Neutrophil (primary cell): ENCODE measurements around the gene SMARCC1.

Experiments used
- H3K27ac ChIP-seq: fragments of 200-600 bp; sonication (generic); 2 replicates; pipeline ENCODE4 v1.5.1; 2016; ENCODE audit warnings: mild to moderate bottlenecking, moderate library complexity
- H3K27me3 ChIP-seq: fragments of 200-600 bp; sonication (generic); 2 replicates; pipeline ENCODE4 v1.6.0; 2016; ENCODE audit warnings: mild to moderate bottlenecking
- H3K36me3 ChIP-seq: fragments of 200-600 bp; sonication (generic); 2 replicates; pipeline ENCODE4 v1.5.1; 2017
- H3K4me1 ChIP-seq, 2 experiments: fragments of 200-600 bp in 1 of 2; sonication (generic) in 1 of 2; 1 replicate in 1 of 2; 2 replicates in 1 of 2; pipeline versions ENCODE4 v1.5.1 to v1.6.1; 2013 to 2016; ENCODE audit warnings: low read depth in 1 of 2, low read length in 1 of 2, mild to moderate bottlenecking in 1 of 2, moderate library complexity in 1 of 2; ENCODE audit not compliant: control insufficient read depth in 1 of 2, insufficient read depth in 1 of 2
- H3K4me3 ChIP-seq, 2 experiments: fragments of 200-600 bp in 1 of 2; sonication (generic) in 1 of 2; 1 replicate in 1 of 2; 2 replicates in 1 of 2; pipeline ENCODE4 v1.5.1; 2013 to 2016; ENCODE audit warnings: low read depth in 1 of 2, low read length in 1 of 2, mild to moderate bottlenecking in 1 of 2, moderate library complexity in 1 of 2
- H3K9me3 ChIP-seq: fragments of 200-600 bp; sonication (generic); 2 replicates; pipeline ENCODE4 v1.5.1; 2016
- CTCF ChIP-seq: fragments of 200-600 bp; sonication (generic); IDR thresholded peaks from 2 replicates; pipeline ENCODE4 v1.5.1; 2016; ENCODE audit warnings: antibody characterized with exemption

The SMARCC1 gene

GRCh38 chr3:47594792-47595191, 186.9 kb downstream of the SMARCC1 start:
- Histone ChIP-seq H3K9me3 (no peaks in the 10 kb centered on the region), H3K4me1 (no peaks in the 10 kb centered on the region), H3K4me3 (no peak overlapping the region), H3K36me3 (peaks cover 17% of the 10 kb centered on the region), H3K27ac (no peak overlapping the region), H3K27me3 (no peaks in the 10 kb centered on the region)
- no peak for TF ChIP-seq CTCF

- Histone ChIP-seq H3K27me3 (no peaks in the 10 kb centered on the region), H3K9me3 (no peaks in the 10 kb centered on the region), H3K36me3 (peaks cover 37% of the 10 kb centered on the region), H3K4me1 (no peaks in the 10 kb centered on the region), H3K4me3 (no peak overlapping the region), H3K27ac (no peak overlapping the region)
- TF ChIP-seq CTCF = no peak
Observed at GRCh38 chr3:47592066-47592795, 189.5 kb downstream of the SMARCC1 start.

- TF ChIP-seq CTCF = no peak
Observed at GRCh38 chr3:47590216-47590615, 191.5 kb downstream of the SMARCC1 start.

DNA sequence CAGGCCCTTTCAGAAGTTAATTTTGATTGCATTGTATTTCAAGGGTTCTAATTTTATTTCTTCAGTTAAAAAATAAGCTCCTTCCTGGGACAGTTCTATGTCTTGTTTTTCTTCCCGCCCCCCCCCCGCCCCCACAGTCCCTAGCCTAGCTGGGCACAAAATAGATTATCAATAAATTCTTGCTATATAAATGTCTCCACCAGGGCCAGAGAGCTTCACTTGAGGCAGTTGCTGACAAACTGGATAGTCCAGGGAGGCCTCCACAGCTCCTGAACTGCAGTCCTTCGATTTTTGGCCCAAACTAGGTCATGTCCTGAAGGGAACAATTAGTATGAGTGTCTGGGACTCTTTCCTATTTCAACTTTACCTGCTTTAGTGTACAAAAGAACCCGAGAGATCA, 193.1 kb downstream of the SMARCC1 start:
- no peak for TF ChIP-seq CTCF
- Histone ChIP-seq H3K4me3 (no peak overlapping the region), H3K27ac (no peak overlapping the region), H3K27me3 (no peaks in the 10 kb centered on the region), H3K9me3 (no peaks in the 10 kb centered on the region), H3K4me1 (no peaks in the 10 kb centered on the region), H3K36me3 (peaks cover 48% of the 10 kb centered on the region)

More at GRCh38 chr3:47590216-47590615, 191.5 kb downstream of the SMARCC1 start:
- peaks cover 44% of the 10 kb centered on the region for H3K36me3 ChIP-seq
- no peak overlapping the region for H3K27ac ChIP-seq
- no peak overlapping the region for H3K4me3 ChIP-seq
- no peaks in the 10 kb centered on the region for H3K9me3 ChIP-seq
- no peaks in the 10 kb centered on the region for H3K27me3 ChIP-seq
- no peaks in the 10 kb centered on the region for H3K4me1 ChIP-seq

GRCh38 chr3:47588053-47588452, 193.6 kb downstream of the SMARCC1 start:
- no peak for TF ChIP-seq CTCF
- Histone ChIP-seq H3K27ac (no peak overlapping the region), H3K36me3 (peaks cover 48% of the 10 kb centered on the region), H3K9me3 (no peaks in the 10 kb centered on the region), H3K27me3 (peaks cover 3% of the 10 kb centered on the region), H3K4me3 (no peak overlapping the region), H3K4me1 (no peaks in the 10 kb centered on the region)
